ENCODE results near the gene KCNJ6. TPM values are rescaled to one million over a fixed set of nuclear protein-coding genes. Genes with fewer than 3 reads are reported as not detected.

The KCNJ6 gene
- total and polyA plus RNA-seq, 9 of the 15 experiments (the other 6 are each of a cell fraction or from before 2014, with no cell fraction given) = 0.06 to 0.21 (median 0.13) TPM; not detected in 1

- no peak overlapping the region for H3K4me2 ChIP-seq (ENCODE audit: insufficient read depth, low read length)
- H3K9me3 ChIP-seq (replicated peaks; ENCODE audit: control insufficient read depth, insufficient read depth, low read depth, low read length) = no peaks in the 10 kb centered on the region
- in situ Hi-C loops (cut with MboI) (no loop called here), intact Hi-C loops (cut with micrococcal nuclease) (no loop called here)
- WGBS (ENCODE audit: insufficient coverage, low coverage, missing lambda C conversion rate) = 2% methylated on average over 7 of the region's 7 CpGs
- peaks cover 21 to 43% of the 10 kb centered on the region in 2 experiments for H3K27me3 ChIP-seq (ENCODE audit: control insufficient read depth in 2 of 2, insufficient read depth in 2 of 2, low read length in 2 of 2)
- DNase-seq (ENCODE audit: extremely low read depth in 1 of 4, low spot score in 3 of 4) (no peak), FAIRE-seq (no peak), ATAC-seq (no peak)
- H3K9me1 ChIP-seq (ENCODE audit: control insufficient read depth, insufficient read depth, low read length) = no peaks in the 10 kb centered on the region
- no peaks in the 10 kb centered on the region for H3K79me2 ChIP-seq (ENCODE audit: control insufficient read depth, insufficient read depth, low read length)
- H3K4me3 ChIP-seq = no peak overlapping the region
- no peak overlapping the region for H3K27ac ChIP-seq (ENCODE audit: extremely low read depth, low read depth, low read length)
- H2AFZ ChIP-seq (ENCODE audit: low read depth, low read length) = no peak overlapping the region
- H4K20me1 ChIP-seq (replicated peaks; ENCODE audit: control insufficient read depth, insufficient read depth, low read length) = no peaks in the 10 kb centered on the region
- H3K9ac ChIP-seq (ENCODE audit: insufficient read depth in 1 of 2, low read depth in 2 of 2, low read length in 2 of 2) = no peak overlapping the region
- no peaks in the 10 kb centered on the region; a peak in 1 of 5 replicates for H3K4me1 ChIP-seq (replicated peaks in 1 of 2; ENCODE audit: control insufficient read depth in 2 of 2, insufficient read depth in 2 of 2, low read length in 2 of 2)
- ChIA-PET POLR2A (interaction anchor here (0.6 to 0.8 kb wide), 3 partner anchors 22 to 808 kb away, joined by 3 read pairs; no protein-coding TSS in a partner anchor), CTCF (ENCODE audit: low intra/inter-chr PET ratio) (no interaction called here)
- no peak for TF ChIP-seq PURB (CRISPR knock-in tag; IDR thresholded peaks at IDR 0.05; ENCODE audit: low read depth)
- no peak for TF ChIP-seq RAD51 (IDR thresholded peaks at IDR 0.05; ENCODE audit: borderline replicate concordance, low read depth)
- TF ChIP-seq HDGF (IDR thresholded peaks at IDR 0.05) = no peak
- no peak for TF ChIP-seq CBX3 (IDR thresholded peaks at IDR 0.05; ENCODE audit: borderline replicate concordance in 1 of 2, low read length in 2 of 2)
- peak in 1 of 2 experiments; percentile 9; a peak in 1 of 4 replicates for TF ChIP-seq RAD21 (CRISPR knock-in tag; conservative IDR thresholded peaks at IDR 0.05 in 1 of 2, IDR thresholded peaks at IDR 0.05 in 1 of 2)
- no TSS peak for BruUV-seq (replicated peaks)
- H3K36me3 ChIP-seq (ENCODE audit: control insufficient read depth, insufficient read depth, low read length) = no peaks in the 10 kb centered on the region
Measured at GRCh38 chr21:37668462-37669239, 247.6 kb downstream of the KCNJ6 start.

Measured in K562 (cell line).